ENCODE data around the gene SERPINB2.

DNA sequence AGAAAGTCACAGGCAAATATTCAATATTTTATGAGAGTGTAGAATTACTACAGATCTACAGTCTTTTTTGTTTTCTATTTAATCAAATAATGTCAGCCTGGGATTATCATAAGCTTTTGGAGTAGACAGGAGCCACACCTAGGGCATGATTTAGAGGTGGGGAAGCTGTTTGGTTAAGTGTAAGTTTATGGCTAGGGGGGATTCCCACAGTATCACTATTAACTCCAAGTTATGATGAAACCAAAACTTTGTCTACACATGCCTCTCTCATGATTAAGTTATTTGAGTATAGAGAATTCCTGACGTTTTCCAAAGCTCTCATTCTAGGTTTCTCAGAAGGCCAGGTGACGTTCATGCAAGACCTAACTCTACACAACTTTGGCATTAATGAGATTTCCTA, 22.4 kb downstream of the SERPINB2 start:
- TF ChIP-seq, protein P1, sequence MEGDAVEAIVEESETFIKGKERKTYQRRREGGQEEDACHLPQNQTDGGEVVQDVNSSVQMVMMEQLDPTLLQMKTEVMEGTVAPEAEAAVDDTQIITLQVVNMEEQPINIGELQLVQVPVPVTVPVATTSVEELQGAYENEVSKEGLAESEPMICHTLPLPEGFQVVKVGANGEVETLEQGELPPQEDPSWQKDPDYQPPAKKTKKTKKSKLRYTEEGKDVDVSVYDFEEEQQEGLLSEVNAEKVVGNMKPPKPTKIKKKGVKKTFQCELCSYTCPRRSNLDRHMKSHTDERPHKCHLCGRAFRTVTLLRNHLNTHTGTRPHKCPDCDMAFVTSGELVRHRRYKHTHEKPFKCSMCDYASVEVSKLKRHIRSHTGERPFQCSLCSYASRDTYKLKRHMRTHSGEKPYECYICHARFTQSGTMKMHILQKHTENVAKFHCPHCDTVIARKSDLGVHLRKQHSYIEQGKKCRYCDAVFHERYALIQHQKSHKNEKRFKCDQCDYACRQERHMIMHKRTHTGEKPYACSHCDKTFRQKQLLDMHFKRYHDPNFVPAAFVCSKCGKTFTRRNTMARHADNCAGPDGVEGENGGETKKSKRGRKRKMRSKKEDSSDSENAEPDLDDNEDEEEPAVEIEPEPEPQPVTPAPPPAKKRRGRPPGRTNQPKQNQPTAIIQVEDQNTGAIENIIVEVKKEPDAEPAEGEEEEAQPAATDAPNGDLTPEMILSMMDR (IDR thresholded peaks at IDR 0.05 in 2 of 3, conservative IDR thresholded peaks at IDR 0.05 in 1 of 3; ENCODE audit: control insufficient read depth in 2 of 3, extremely low read depth in 1 of 3, insufficient read depth in 1 of 3, low read depth in 3 of 3, low read length in 3 of 3), result no peak
- no peak for TF ChIP-seq RBBP5 (conservative IDR thresholded peaks at IDR 0.05)
- TF ChIP-seq ETV6 (conservative IDR thresholded peaks at IDR 0.05 in 1 of 2, IDR thresholded peaks at IDR 0.05 in 1 of 2; ENCODE audit: borderline replicate concordance in 1 of 2, low read depth in 1 of 2), result no peak
- TF ChIP-seq SIX5 (IDR thresholded peaks at IDR 0.05; ENCODE audit: low read depth, low read length, severe bottlenecking), result no peak
- TF ChIP-seq SUPT20H (IDR thresholded peaks at IDR 0.05; ENCODE audit: borderline replicate concordance, control insufficient read depth, low read depth, low read length), result no peak
- TF ChIP-seq YY1 (IDR thresholded peaks at IDR 0.05; ENCODE audit: low read depth, low read length), result no peak
- no peak for TF ChIP-seq CEBPB (IDR thresholded peaks at IDR 0.05; ENCODE audit: borderline replicate concordance in 1 of 2, low read depth in 2 of 2, low read length in 2 of 2)
- TF ChIP-seq TAF1 (IDR thresholded peaks at IDR 0.05; ENCODE audit: borderline replicate concordance, low read depth, low read length), result no peak
- TF ChIP-seq, protein P2, sequence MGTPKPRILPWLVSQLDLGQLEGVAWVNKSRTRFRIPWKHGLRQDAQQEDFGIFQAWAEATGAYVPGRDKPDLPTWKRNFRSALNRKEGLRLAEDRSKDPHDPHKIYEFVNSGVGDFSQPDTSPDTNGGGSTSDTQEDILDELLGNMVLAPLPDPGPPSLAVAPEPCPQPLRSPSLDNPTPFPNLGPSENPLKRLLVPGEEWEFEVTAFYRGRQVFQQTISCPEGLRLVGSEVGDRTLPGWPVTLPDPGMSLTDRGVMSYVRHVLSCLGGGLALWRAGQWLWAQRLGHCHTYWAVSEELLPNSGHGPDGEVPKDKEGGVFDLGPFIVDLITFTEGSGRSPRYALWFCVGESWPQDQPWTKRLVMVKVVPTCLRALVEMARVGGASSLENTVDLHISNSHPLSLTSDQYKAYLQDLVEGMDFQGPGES (IDR thresholded peaks at IDR 0.05), result no peak
- no peak for TF ChIP-seq HDAC6 (IDR thresholded peaks at IDR 0.05; ENCODE audit: unreplicated experiment)
- TF ChIP-seq JUND (IDR thresholded peaks at IDR 0.05; ENCODE audit: low read depth, low read length), result no peak
- TF ChIP-seq POLR2A (IDR thresholded peaks at IDR 0.05; ENCODE audit: low read depth, low read length), result no peak
- no peak for TF ChIP-seq RAD21 (IDR thresholded peaks at IDR 0.05; ENCODE audit: insufficient read depth, low read depth, low read length)

All from GM12878 (cell line).